Measurements from ENCODE around the gene EIPR1. TPM values are rescaled to one million over a fixed set of nuclear protein-coding genes. Genes with fewer than 3 reads are reported as not detected.

EIPR1 gene
- total RNA-seq, 1 experiment from 2014 or later: 40.4 TPM

DNA sequence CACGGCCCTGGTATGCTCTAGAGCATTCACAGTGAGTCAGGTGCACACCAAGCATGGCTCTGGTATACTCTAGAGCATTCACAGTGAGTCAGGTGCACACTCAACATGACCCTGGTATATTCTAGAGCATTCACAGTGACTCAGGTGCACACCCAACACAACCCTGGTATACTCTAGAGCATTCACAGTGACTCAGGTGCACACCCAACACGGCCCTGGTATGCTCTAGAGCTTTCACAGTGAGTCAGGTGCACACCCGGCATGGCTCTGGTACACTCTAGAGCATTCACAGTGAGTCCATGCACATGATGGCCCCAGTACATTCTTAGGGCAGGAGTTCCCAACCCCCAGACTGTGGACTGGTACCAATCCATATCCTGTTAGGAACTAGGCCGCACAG, 158.1 kb downstream of the EIPR1 start:
- Histone ChIP-seq H3K4me3 (no peak overlapping the region), H3K27me3 (ENCODE audit: insufficient read depth, low read depth) (no peaks in the 10 kb centered on the region), H3F3A (ENCODE audit: insufficient read depth, low read depth) (0 out of 2 replicates have a peak, but pooled peaks cover 10% of the 10 kb centered on the region), H3K9me2 (ENCODE audit: insufficient read depth) (no peaks in the 10 kb centered on the region), H3K4me2 (no peak overlapping the region), H4K20me1 (ENCODE audit: insufficient read depth) (peaks cover 17% of the 10 kb centered on the region; the same call in 1 of the 2 replicates), H3K27ac (no peak overlapping the region), H3K9me3 (ENCODE audit: insufficient read depth, low read depth) (peaks cover 7% of the 10 kb centered on the region; the same call in 1 of the 2 replicates), H2AFZ (no peak overlapping the region), H3K36me3 (ENCODE audit: low read depth) (no peaks in the 10 kb centered on the region), H3K4me1 (replicated peaks; ENCODE audit: insufficient read depth) (no peaks in the 10 kb centered on the region), H3K79me2 (ENCODE audit: low read depth) (0 out of 2 replicates have a peak, but pooled peaks cover 4% of the 10 kb centered on the region)
- ChIA-PET CTCF (no interaction called here), POLR2A (ENCODE audit: unreplicated experiment) (no interaction called here)
- no TSS peak for BruUV-seq (replicated peaks)
- DNase-seq: no peak
- no peak for TF ChIP-seq EZH2 (IDR thresholded peaks at IDR 0.05; ENCODE audit: low read depth)
- TF ChIP-seq, protein P1, sequence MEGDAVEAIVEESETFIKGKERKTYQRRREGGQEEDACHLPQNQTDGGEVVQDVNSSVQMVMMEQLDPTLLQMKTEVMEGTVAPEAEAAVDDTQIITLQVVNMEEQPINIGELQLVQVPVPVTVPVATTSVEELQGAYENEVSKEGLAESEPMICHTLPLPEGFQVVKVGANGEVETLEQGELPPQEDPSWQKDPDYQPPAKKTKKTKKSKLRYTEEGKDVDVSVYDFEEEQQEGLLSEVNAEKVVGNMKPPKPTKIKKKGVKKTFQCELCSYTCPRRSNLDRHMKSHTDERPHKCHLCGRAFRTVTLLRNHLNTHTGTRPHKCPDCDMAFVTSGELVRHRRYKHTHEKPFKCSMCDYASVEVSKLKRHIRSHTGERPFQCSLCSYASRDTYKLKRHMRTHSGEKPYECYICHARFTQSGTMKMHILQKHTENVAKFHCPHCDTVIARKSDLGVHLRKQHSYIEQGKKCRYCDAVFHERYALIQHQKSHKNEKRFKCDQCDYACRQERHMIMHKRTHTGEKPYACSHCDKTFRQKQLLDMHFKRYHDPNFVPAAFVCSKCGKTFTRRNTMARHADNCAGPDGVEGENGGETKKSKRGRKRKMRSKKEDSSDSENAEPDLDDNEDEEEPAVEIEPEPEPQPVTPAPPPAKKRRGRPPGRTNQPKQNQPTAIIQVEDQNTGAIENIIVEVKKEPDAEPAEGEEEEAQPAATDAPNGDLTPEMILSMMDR (conservative IDR thresholded peaks at IDR 0.05): no peak
- intact Hi-C loops (cut with micrococcal nuclease; ENCODE audit: unreplicated experiment): no loop called here

DNA sequence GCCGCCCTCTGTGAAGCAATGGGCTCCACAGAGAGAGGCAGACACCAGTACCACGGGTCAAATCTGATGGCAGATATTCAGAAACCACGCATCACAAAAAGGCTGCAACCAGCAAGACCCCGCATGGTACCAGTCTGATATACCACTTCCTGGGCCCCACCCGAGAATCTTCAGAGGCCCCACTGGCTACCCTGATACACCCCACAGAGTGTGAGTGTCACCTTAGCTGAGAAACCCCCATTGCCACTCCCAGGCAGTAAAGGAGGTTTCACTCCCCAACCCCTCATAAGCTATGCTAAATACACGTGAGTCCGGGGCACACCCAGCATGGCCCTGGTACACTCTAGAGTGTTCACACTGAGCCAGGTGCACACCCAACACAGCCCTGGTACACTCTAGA, 160.0 kb downstream of the EIPR1 start:
- Histone ChIP-seq H3K4me3 (no peak overlapping the region), H3K4me1 (replicated peaks; ENCODE audit: insufficient read depth) (no peaks in the 10 kb centered on the region), H3K4me2 (no peak overlapping the region), H3K9me3 (ENCODE audit: insufficient read depth, low read depth) (peaks cover 7% of the 10 kb centered on the region; the same call in 1 of the 2 replicates), H3F3A (ENCODE audit: insufficient read depth, low read depth) (0 out of 2 replicates have a peak, but pooled peaks cover 14% of the 10 kb centered on the region), H2AFZ (no peak overlapping the region), H3K27me3 (ENCODE audit: insufficient read depth, low read depth) (no peaks in the 10 kb centered on the region), H3K27ac (no peak overlapping the region), H3K9me2 (ENCODE audit: insufficient read depth) (no peaks in the 10 kb centered on the region), H3K36me3 (ENCODE audit: low read depth) (0 out of 2 replicates have a peak, but pooled peaks cover 4% of the 10 kb centered on the region), H3K79me2 (ENCODE audit: low read depth) (0 out of 2 replicates have a peak, but pooled peaks cover 4% of the 10 kb centered on the region), H4K20me1 (ENCODE audit: insufficient read depth) (peaks cover 17% of the 10 kb centered on the region; the same call in 1 of the 2 replicates)
- BruUV-seq (replicated peaks): no TSS peak
- intact Hi-C loops (cut with micrococcal nuclease; ENCODE audit: unreplicated experiment): no loop called here
- CTCF ChIA-PET: no interaction called here
- TF ChIP-seq EZH2 (IDR thresholded peaks at IDR 0.05; ENCODE audit: low read depth): no peak
- TF ChIP-seq, protein P1 (conservative IDR thresholded peaks at IDR 0.05): no peak
- DNase-seq: no peak
- POLR2A ChIA-PET (ENCODE audit: unreplicated experiment): no interaction called here

DNA sequence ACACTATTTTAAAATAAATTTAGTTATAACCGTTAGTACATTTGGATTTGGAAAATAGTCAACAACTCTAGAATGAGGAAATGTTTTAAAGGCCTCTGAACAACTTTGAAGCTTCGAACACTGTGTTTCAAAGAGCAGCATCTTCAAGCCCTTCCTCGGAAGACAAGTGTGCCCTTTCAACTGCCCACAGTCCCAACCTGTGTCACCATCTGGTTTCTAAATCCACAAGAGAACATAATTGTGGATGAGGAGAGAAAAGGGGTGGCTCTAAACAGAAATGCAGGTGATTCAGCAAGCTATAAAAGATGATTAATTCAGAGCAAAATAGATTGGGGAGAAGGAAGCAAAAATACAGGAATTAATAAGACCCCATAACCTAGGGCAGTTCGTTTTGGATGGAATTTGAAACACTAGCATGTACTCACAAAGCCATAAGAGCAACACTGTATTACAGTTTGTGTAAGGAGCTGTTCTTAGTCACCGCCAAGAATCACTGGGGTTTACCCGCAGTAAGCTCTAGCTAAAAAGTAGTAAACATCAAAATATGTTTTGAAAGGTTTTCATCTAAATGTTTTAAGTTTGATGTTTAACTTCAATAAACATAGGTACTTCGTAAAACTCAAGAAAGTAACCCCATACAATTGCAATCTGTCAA, 160.7 kb downstream of the EIPR1 start:
- 0 out of 2 replicates have a peak, but pooled peaks cover 6% of the 10 kb centered on the region for H3K36me3 ChIP-seq (ENCODE audit: low read depth)
- 0 out of 2 replicates have a peak, but pooled peaks cover 4% of the 10 kb centered on the region for H3K79me2 ChIP-seq (ENCODE audit: low read depth)
- 0 out of 2 replicates have a peak, but pooled peaks cover 14% of the 10 kb centered on the region for H3F3A ChIP-seq (ENCODE audit: insufficient read depth, low read depth)
- ChIA-PET CTCF (interaction anchor here (0.5 kb wide), 1 partner anchor 1047 kb away, joined by 3 read pairs; no protein-coding TSS in a partner anchor), POLR2A (ENCODE audit: unreplicated experiment) (no interaction called here)
- intact Hi-C loops (cut with micrococcal nuclease; ENCODE audit: unreplicated experiment): no loop called here
- no peak overlapping the region for H3K27ac ChIP-seq
- DNase-seq: no peak
- peaks cover 2% of the 10 kb centered on the region; the same call in 1 of the 2 replicates for H3K9me3 ChIP-seq (ENCODE audit: insufficient read depth, low read depth)
- peaks cover 17% of the 10 kb centered on the region; the same call in 1 of the 2 replicates for H4K20me1 ChIP-seq (ENCODE audit: insufficient read depth)
- H2AFZ ChIP-seq: no peak overlapping the region
- no peaks in the 10 kb centered on the region for H3K4me1 ChIP-seq (replicated peaks; ENCODE audit: insufficient read depth)
- no peaks in the 10 kb centered on the region for H3K9me2 ChIP-seq (ENCODE audit: insufficient read depth)
- no TSS peak for BruUV-seq (replicated peaks)
- H3K4me2 ChIP-seq: no peak overlapping the region
- TF ChIP-seq, protein P1 (conservative IDR thresholded peaks at IDR 0.05): no peak
- TF ChIP-seq EZH2 (IDR thresholded peaks at IDR 0.05; ENCODE audit: low read depth): no peak
- no peaks in the 10 kb centered on the region for H3K27me3 ChIP-seq (ENCODE audit: insufficient read depth, low read depth)
- no peak overlapping the region for H3K4me3 ChIP-seq
